IPS DF 19.7 (cell line): ENCODE measurements around the gene FBL.
A peak's percentile ranks its signal among the peaks of the same experiment; 100 is the strongest.
"Not testable (repeated sequence)": the region's sequence is repeated elsewhere in the genome, so short reads cannot be mapped to it uniquely, and the experiment has no call there.

Experiments used
- DNase-seq: peaks from one replicate; pipeline ENCODE4 v3.0.0-alpha.2; 2013; ENCODE audit warnings: low read depth, low spot score

FBL gene

DNA sequence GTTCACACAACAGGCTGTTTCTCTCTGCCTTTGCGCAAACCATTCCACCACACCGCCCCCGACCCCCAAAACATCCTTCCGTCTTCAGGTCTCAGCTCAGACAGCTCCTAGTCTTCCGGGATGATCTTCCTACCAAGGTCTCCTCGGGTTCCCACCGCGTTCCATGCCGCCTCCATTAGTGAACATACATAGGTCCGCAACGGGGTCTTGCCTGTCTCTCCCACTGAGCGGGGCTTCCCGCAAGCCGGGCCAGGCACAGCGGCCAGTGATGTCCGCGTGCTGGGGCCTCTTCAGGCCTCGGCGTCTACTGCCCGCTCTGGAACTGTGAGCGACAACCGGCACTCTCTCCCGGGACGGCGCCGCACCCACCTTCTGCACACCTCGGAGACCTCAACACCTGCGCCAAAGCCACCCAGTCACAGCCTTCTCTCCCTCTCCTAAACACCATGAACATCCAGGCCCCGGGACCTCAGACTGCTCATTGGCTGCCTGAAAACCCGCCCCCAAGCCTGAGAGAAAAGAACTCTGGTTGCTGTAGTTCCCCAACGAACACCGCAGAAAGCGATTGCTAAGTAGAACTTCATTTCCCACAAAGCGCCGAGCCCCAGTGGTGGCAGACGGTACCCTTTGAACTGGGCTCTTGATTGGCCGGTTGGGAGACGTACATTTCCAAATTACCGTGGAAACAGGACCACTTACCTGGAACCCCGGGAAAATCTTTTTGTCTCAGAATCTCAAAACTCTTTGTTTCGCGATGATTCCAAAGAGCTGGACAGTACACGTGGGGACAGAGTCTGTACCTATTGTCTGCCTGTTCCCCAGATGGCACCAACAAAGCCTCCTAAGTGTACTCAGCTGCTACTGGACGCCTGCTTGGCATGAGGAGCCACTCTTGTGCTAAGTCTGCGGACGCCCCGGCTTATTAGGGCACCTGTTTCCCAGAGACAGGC lies 21.8 kb downstream of the FBL start:
- DNase-seq, result peak; percentile 91

DNA sequence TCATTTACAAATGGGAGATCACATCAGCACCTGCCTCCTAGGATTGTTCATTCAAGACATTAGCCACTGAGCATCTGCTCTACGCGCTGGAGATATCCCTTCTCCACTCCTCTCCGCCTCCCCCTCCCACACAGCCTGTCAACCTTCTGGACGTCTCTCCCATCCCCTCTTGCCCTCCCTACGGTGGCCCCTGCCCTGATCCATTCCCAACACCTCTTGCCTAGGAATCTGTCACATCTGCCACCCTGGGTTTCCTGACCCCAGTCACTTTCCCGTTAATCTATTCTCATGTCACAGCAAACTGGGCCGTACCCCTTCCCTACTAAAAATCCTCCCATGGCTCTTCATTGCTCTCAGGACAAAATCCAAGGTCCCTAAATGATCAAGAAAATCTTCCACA lies 22.5 kb downstream of the FBL start:
- no peak for DNase-seq

DNA sequence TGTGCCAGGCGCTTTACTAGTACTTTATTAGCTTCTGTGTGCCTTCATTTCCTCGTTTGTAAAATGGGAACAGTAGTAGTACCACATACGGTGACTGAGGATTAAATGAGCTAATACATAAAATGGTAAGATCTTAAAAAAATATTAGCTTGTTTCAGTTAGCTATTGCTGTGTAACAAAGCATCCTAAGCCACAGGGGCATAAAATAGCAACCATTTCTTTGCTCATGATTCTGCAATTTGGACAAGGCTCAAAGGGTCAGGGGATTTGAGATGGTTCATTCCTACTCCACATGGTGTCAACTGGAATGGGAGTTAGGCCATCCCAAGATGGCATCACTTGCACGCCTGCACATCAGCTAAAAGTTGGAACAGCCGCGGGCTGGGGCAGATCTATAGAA lies 25.5 kb downstream of the FBL start:
- DNase-seq, result no peak

DNA sequence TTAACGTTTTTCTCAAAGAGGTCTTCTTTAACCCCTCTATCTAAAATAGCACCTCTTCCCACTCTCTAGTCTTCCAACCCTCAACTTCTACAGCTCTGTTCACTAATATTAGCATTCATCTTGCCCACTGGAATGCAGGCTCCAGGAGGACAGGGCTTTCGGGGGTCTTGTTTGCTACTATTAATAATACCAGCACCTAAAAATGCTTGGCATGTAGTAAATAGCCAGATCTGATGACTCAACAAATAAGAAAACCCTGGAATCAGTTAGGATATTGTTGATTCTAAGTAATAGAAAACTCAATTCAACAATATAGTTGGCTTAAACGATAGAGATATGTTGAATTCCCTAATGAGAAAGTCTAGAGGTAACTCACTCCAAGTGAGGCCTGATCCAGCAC lies 26.4 kb downstream of the FBL start:
- DNase-seq, result no peak

DNA sequence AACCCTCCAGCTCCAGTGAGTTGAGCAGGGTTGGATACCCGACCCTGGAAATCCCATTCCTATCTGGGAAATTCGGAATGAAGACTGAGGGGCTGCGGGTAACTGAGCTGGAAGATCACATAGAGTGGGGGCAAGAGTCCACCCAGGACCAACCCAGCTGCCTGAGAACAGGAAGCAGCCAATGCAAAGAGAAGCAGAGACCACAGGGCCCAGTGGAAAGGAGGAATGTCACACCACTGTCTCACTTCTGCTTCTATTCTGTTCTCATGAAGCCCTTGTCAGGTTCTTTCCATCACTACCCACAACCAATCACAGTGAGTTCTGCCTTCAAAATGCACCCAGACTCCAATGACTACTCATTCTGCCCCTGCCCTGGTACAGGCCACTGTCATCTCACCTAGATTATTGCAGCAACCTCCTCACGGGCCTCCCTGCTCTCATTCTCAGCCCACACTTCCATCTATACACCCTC lies 27.5 kb downstream of the FBL start:
- DNase-seq, result no peak

DNA sequence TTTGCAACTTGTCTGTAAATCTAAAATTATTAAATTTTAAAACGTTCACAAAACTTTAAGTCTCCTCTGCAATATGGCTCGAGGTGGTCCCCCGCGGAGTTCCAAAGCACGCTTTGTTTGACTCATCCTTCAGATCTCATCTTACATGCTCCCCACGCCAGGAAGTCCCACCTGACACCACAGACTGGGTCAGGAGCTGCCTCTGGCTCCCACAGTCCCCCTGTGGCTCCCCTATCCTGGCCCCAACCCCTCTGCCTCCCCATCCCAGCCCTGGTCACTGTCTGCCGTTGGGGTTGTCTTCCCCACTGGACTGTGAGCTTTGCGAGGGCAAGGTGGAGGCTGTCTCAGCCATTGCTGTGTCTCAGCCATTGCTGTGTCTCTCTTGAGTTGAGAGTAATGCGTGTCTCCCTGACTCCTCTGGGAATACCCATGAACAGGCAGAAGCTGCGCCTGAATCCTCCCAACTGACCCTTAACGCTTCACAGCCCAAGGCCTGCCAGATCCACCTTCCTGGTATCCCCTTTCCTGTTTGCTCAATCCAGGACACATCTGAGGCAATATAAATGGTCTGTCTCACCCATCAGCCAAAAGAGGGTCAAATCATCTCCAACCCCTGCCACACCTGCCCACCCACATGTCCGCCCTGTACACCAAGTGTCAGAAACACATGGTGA lies 28.2 kb downstream of the FBL start:
- no peak for DNase-seq

DNA sequence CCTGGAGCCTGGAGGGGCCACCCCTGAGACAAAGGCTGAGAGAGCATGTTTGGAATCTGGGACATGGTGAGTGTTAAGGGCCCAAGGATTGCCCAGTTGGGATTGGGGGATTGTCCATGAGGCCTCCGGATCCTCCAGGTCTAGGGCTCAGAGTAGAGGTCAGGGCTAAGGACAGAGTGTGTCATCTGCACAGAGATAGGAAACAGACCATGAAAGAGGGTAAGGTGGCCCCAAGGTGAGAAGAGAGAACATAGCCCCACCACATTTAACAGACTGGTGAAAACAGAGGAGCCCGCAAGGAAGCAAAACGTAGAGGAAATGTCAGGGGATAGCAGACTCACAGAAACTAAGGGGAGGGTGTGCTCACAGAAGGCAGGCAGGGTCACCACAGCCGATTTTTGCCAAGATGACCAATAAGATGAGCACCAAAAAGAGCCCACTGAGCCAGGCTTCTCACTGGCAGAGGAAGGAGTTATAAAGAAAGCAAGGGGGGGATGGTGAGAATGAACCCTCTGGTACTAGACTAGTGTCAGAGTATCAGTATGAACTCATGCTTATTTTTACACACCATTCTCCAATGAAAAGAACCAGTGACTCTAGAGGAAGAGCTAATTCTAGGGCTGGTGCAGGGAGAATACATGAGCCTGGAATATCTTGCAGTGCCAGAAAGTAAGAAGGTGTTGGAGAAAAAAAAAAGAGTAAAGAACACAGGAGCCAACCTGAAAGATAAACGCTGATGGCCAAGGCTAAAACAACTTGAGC lies 29.7 kb downstream of the FBL start:
- no peak for DNase-seq

DNA sequence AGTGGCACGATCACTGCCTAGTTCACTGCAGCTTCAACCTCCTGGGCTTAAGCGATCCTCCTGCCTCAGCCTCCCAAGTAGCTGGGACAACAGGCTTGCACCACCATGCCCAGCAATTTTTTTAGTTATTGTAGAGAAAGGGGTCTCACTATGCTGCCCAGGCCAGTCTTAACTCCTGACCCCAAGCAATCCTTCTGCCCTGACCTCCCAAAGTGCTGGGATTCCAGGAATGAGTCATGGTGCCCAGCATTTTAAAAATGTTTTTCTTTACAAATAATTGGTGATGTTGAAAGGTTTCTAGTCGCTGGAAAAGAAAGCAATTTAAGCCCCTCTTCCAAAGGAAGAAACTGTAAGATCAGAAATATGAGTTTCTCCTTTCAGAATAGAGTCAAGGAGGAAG lies 31.6 kb downstream of the FBL start:
- no peak for DNase-seq

DNA sequence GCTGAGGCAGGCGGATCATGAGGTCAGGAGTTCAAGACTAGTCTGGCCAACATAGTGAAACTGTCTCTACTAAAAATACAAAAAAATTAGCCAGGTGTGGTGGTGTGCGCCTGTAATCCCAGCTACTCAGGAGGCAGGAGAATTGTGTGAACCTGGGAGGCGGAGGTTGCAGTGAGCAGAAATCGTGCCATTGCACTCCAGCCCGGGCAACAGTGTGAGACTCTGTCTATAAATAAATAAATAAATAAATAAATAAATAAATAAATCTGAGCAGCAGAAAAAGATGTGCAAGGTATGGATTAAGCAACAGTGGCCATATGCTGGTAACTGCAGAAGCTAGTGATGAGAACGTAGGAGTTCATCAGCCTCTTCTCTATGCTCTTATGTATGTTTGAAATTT lies 32.1 kb downstream of the FBL start:
- not testable (repeated sequence) for DNase-seq

DNA sequence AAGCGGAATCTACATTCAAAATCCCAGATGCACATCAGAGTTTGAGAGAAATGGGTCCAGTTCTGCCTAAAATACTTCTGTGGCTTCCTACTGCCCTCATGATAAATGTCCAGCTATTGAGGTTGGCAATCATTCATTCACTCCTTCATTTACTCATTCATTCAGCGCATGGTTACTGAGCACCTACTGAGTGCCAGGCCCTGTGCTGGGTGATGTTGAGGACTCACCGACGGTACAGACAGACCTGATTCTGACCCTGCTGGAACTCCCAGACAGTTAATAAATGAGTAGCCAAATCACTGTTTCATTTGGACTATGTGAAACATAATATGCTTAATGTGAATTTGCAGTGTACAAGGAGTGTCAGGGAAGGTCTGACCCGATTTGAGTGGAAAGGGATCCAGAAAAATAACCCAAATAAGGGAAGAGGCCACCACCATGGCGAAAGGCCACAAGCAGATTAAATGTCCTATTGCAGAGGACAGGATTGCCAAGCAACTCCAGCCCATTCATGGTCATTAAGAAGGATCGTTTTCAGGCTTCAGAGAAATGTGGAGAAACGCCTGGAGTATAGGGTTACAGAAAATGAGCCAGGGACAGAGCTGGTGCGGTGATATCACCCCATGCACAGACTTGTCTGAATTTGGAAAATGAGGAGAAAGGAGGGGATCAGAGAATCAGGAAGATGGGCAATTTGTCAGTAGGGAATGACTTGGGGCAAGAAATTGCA lies 32.8 kb downstream of the FBL start:
- DNase-seq, result no peak

DNA sequence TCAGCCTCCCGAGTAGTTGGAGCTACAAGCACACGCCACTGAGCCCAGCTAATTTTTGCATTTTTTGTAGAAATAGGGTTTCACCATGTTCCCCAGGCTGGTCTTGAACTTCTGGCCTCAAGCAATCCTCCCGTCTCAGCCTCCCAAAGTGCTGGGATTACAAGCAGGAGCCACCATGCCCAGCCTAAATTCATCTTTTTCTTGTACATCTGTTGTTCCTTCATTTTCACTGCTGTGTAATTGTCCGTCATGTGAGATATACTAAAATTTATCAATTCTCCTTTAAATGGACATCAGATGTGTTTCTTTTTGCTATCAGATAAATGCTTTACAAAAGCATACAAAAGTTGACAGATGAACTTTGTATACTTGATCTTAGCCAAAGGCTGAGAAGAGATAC lies 35.1 kb downstream of the FBL start:
- no peak for DNase-seq

DNA sequence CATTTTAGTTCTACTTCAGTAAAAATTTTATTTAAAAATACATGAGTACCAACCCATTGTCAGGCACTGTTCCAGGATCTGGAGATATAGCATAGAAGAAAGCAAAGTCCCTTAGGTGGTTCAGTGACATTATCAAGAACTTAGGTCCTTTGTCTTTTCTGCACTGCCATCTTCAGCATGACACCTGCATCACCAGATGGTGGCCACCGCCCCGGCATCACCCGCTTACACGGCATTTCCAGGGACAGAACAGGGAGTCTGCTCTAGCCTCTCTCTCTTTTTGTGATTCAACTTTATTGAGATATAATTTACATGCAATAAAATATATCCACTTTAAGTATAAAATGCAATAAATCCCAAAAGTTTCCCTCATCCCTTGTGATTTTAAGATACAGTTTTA lies 35.8 kb downstream of the FBL start:
- DNase-seq, result no peak

DNA sequence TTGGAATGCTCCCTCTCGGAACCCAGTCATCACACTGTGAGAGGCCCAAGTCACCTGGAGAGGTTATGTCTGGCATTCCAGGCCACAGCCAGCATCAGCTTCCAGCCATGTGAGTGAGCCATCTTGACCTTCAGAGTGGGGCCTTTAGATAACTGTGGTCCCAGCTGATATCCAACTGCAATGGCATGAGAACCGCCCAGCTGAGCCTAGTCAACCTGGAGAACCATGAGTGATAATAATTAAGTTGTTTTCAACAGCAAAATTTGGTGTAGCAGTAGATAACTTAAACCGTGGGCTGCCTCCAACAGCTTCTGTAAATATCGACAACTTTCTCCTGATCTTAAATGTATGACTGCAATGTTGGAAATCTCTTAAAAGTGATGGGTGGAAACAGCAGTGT lies 36.8 kb downstream of the FBL start:
- no peak for DNase-seq

DNA sequence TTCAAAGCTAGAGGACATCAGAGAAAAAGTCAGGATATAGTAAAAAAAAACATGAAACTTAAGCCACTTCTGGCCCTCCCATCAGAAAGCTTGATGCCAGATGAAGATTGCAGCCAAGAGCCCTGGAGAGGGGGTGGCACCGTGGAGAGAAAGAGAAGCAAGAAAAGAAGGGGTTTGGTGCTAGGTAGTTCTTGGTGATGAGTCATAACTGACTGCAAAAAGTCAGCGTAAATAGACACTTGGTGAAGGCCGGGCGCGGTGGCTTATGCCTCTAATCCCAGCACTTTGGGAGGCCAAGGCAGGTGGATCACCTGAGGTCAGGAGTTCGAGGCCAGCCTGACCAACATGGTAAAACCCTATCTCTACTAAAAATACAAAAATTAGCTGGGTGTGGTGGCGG lies 37.5 kb downstream of the FBL start:
- not testable (repeated sequence) for DNase-seq

DNA sequence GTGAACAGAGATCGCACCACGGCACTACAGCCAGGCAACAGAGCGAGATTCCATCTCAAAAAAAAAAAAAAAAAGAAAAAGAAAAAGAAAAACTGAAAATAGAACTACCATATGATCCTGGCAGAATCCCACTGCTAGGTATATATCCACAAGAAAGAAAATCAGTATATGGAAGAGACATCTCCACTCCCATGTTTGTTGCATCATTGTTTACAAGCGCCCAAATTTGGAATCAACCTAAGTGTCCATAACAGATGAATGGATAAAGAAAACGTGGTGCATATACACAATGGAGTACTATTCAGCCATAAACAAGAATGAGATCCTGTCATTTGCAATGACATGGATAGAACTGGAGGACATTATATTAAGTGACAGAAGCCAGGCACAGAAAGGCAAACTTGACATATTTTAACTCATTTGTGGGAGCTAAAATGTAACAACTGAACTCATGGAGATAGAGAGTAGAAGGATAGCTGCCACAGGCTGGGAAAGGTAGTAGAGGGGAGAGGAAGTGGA lies 38.3 kb downstream of the FBL start:
- DNase-seq, result no peak

DNA sequence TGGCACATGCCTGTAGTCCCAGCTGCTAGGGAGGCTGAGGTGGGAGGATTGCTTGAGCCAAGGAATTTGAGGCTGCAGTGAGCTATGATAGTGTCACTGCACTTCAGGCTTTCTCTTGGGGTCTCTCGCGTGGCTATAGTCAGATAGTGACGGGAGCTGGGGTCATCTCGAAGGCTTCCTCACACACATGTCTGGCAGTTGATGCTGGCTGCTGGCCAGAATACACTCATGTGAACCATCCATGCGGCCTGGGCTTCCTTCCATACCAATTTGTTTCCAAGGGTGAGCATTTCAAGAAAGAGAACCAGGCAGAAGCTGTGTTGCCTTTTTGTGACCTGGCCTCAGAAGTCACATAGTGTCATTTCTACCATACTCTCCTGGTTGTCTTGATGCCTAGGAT lies 41.1 kb downstream of the FBL start:
- no peak for DNase-seq

DNA sequence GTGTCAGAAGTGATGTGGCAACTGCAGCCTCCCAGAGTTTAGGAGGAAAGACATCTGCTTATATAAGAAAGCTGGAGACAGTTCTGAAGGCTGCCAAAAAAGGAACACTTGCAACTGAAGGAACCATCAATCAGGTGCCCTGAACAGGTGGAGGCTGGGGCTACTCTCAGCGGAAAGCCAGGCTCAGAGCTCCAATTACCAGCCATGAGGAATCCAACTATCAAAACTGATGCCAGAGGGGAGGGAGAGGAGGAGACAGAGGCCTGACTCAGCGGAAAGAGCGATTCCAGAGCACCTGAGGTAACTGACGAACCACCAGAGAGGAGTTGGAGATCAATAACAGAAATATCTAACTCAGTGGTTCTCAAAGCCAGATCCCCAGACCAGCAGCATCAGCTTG lies 43.2 kb downstream of the FBL start:
- DNase-seq, result no peak

DNA sequence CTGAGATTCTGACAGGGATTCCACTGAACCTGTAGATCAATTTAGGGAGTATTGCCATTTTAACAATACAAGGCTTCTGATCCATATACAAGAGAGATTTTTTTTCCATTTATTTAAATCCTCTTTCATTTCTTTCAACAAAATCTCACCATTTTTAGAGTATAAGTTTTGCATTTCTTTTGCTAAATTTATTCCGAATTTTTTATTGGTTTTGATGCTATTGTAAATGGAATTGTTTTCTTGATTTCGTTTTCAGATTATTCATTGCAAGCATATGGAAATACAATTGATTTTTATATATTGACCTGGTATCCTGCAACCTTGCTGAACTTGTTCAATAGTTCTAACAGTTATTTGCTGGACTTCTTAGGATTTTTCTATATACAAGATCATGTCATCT lies 49.1 kb downstream of the FBL start:
- DNase-seq, result no peak

DNA sequence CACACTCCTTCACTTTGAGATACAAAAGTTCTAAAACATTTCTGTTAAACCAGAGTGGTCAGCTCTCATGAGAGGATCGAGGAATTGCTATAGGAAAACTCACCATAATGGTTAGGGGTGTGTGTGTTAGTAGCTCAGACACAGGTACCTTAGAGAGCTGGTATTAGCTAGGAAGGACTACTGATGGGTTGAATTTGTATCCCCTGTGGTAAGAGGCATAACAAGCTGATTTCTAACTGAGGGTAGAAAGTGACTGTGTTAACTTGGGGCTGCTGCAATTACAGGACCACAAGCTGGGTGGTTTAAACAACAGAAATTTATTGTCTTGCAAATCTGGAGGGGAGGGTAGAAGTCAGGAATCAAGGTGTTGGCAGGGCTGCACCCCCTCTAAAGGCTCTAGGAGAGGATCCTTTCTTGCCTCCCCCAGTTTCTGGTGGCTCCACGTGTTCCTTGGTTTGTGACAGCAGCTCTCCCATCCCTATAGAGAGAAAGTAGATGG lies 50.1 kb downstream of the FBL start:
- peak; percentile 15 for DNase-seq

DNA sequence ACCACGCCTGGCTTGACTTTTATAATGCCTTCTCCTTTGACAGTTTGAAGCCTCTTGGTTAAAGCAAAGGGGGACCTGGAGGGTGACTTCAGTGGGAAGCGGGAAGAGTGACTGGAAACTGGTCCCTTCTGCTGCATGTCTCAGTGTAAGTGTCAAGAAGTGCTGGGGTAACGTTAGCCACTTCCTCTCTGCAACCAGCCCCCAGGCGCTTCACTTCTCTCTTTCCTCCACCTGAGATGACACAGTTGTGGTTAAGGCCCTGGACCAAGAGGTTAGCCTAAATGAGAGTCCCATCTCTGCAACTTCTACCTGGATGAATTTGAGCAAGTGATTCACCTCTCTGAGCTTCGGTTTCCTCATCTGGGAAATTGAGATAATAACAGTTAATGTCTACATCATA lies 51.2 kb downstream of the FBL start:
- no peak for DNase-seq

DNA sequence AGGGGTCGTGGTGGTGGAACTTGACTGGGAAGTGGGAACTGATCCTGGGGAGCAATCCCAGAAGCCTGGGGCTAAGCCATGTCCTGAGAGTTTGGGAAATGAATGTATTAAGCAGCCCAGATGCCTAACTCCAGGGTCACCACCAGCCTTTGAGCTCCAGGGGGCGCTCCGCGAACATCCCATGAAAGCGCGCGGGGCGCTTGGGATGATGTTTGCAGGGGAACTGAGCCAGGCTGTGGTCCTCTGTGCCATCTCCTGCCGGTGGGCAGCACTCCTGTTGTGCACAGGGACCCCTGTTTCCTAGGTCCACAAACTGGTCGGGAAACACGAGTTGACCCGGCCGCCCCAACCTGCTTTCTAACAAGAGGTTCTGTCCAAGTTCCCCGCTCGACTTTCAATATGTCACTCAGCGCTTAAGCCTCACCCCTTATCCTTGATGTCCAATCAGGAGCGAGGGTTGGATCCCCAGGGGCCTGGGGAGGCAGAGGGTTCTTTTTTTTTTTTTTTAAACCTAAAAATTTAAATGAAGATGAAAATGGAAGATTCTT lies 53.1 kb downstream of the FBL start:
- peak; percentile 45 for DNase-seq
